ENCODE results near the gene CPLX1. TPM values are rescaled to one million over a fixed set of nuclear protein-coding genes. Genes with fewer than 3 reads are reported as not detected.
"Not testable (repeated sequence)": the region's sequence is repeated elsewhere in the genome, so short reads cannot be mapped to it uniquely, and the experiment has no call there.

The CPLX1 gene
- total RNA-seq, 1 donor, result not detected

- DNase-seq (ENCODE audit: low read depth), result no peak
- no peak overlapping the region for H3K4me3 ChIP-seq (ENCODE audit: low read depth, low read length)
- TF ChIP-seq, protein P1, sequence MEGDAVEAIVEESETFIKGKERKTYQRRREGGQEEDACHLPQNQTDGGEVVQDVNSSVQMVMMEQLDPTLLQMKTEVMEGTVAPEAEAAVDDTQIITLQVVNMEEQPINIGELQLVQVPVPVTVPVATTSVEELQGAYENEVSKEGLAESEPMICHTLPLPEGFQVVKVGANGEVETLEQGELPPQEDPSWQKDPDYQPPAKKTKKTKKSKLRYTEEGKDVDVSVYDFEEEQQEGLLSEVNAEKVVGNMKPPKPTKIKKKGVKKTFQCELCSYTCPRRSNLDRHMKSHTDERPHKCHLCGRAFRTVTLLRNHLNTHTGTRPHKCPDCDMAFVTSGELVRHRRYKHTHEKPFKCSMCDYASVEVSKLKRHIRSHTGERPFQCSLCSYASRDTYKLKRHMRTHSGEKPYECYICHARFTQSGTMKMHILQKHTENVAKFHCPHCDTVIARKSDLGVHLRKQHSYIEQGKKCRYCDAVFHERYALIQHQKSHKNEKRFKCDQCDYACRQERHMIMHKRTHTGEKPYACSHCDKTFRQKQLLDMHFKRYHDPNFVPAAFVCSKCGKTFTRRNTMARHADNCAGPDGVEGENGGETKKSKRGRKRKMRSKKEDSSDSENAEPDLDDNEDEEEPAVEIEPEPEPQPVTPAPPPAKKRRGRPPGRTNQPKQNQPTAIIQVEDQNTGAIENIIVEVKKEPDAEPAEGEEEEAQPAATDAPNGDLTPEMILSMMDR (IDR thresholded peaks at IDR 0.05; ENCODE audit: insufficient read depth, low read depth, low read length), result no peak
These were observed 46.4 kb downstream of the CPLX1 start for GRCh38 chr4:779555-779954.

DNA sequence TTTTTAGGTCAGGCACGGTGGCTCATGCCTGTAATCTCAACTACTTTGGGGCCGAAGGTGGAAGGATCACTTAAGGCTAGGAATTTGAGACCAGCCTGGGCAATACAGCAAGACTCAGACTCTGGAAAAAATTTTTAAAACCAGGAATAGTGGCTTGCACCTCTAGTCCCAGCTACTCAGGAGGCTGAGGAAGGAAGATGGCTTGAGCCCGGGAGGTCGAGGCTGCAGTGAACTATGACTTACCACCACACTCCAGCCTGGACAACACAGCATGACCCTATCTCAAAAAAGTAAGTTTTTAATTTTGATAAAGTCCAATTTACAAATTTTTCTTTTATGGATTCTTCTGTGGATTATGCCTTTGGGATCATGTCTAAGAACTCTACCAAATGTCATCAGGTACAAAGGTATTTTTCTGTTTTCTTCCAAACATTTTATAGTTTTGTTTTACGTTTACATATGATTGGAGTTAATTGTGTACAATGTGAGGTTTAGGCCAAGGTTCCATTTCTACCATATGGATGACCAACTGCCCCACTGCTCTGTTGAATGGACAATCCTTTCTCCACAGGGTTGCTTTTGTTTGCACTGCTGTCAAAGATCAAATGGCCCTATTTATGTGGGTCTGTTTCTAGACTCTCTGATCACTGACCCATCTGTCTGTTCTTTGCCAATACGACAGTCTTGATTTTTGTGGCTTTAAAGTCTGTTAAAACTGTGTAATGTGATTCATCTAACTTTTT lies 48.2 kb downstream of the CPLX1 start:
- H3K4me3 ChIP-seq (ENCODE audit: low read depth, low read length), result no peak overlapping the region
- TF ChIP-seq, protein P1 (IDR thresholded peaks at IDR 0.05; ENCODE audit: insufficient read depth, low read depth, low read length), result no peak
- DNase-seq (ENCODE audit: low read depth), result no peak

DNA sequence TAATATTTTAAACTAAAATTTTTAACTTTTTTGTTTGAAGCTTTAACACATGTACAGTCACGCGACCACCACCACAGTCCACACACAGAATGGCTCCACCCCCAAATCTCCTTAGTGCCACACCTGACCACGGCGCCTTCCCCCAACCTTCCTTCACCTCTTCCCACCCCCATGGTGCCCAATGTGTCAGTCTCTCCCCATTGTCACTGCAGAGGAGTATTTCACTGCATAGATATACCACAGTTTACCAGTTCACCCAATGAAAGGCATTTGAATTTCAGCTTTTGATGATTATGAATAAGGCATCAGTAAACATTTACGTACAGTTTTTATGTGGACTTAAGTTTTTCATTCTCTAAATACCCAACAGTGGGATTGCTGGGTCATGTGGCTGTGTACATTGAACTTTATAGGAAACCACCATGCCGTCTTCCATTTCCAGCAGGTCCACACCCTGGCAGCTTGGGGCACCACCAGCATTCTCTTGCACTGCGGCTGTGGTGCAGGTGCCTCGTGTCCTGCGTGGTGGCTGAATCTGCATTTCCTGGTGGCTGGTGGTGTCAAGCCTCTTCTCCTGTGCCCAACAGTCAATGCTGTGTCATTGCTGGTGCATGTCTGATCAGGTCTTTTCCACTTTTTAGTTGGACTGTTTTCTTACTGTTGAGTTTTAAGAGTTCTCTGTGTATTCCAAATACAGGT lies 49.0 kb downstream of the CPLX1 start:
- TF ChIP-seq, protein P1 (IDR thresholded peaks at IDR 0.05; ENCODE audit: insufficient read depth, low read depth, low read length), result no peak
- H3K4me3 ChIP-seq (ENCODE audit: low read depth, low read length), result no peak overlapping the region
- no peak for DNase-seq (ENCODE audit: low read depth)

- not testable (repeated sequence) for DNase-seq (ENCODE audit: low read depth); H3K4me3 ChIP-seq (ENCODE audit: low read depth, low read length)
These were observed 50.4 kb downstream of the CPLX1 start for GRCh38 chr4:775485-775884.

GRCh38 chr4:774419-775092 lies 51.4 kb downstream of the CPLX1 start:
- H3K4me3 ChIP-seq (ENCODE audit: low read depth, low read length); DNase-seq (ENCODE audit: low read depth): not testable (repeated sequence)

GRCh38 chr4:773214-773613 lies 52.7 kb downstream of the CPLX1 start:
- no peak overlapping the region for H3K4me3 ChIP-seq (ENCODE audit: low read depth, low read length)
- DNase-seq (ENCODE audit: low read depth), result no peak
- TF ChIP-seq, protein P1 (IDR thresholded peaks at IDR 0.05; ENCODE audit: insufficient read depth, low read depth, low read length), result no peak

- H3K4me3 ChIP-seq (ENCODE audit: low read depth, low read length), result no peak overlapping the region
- TF ChIP-seq, protein P1 (IDR thresholded peaks at IDR 0.05; ENCODE audit: insufficient read depth, low read depth, low read length), result no peak
- no peak for DNase-seq (ENCODE audit: low read depth)
These were observed 53.2 kb downstream of the CPLX1 start for GRCh38 chr4:772776-773175.
